ENCODE data around the gene EED.

Gene EED

GRCh38 chr11:86198139-86198538 lies 46.4 kb upstream of the EED start:
- no peak overlapping the region for H3K27ac ChIP-seq
- DNase-seq, result no peak
- H3K9me3 ChIP-seq, result no peaks in the 10 kb centered on the region
- peaks cover 0 to 40% (median 4%) of the 10 kb centered on the region in 4 donors for H3K4me1 ChIP-seq
- H3K4me3 ChIP-seq, result no peak overlapping the region
- no peaks in the 10 kb centered on the region for H3K27me3 ChIP-seq
- H3K36me3 ChIP-seq, result no peaks in the 10 kb centered on the region
- TF ChIP-seq CTCF (IDR thresholded peaks at IDR 0.05), result no peak
- intact Hi-C loops (cut with DNase I; ENCODE audit: low total_unique reads), result no loop called here

- Histone ChIP-seq H3K27me3 (no peaks in the 10 kb centered on the region), H3K4me1 (peaks cover 0 to 30% (median 4%) of the 10 kb centered on the region in 4 donors), H3K27ac (no peak overlapping the region), H3K36me3 (no peaks in the 10 kb centered on the region), H3K4me3 (no peak overlapping the region), H3K9me3 (no peaks in the 10 kb centered on the region)
- TF ChIP-seq CTCF (IDR thresholded peaks at IDR 0.05), result no peak
- intact Hi-C loops (cut with DNase I; ENCODE audit: low total_unique reads), result no loop called here
- DNase-seq, result no peak
These were observed 45.2 kb upstream of the EED start for GRCh38 chr11:86199354-86199753.

GRCh38 chr11:86201371-86201884 lies 43.1 kb upstream of the EED start:
- Histone ChIP-seq H3K27ac (no peak overlapping the region), H3K27me3 (no peaks in the 10 kb centered on the region)
- intact Hi-C loops (cut with DNase I; ENCODE audit: low total_unique reads), result loop anchor here (5.0 kb wide), 1 partner anchor 259 kb away; no protein-coding TSS in a partner anchor

GRCh38 chr11:86202013-86202336 lies 42.6 kb upstream of the EED start:
- DNase-seq, result no peak
- Histone ChIP-seq H3K9me3 (no peaks in the 10 kb centered on the region), H3K36me3 (no peaks in the 10 kb centered on the region), H3K4me3 (peak overlapping the region; percentile 38 to 42), H3K4me1 (peaks cover 0 to 27% (median 4%) of the 10 kb centered on the region in 4 donors), H3K27ac (peak overlapping the region in 1 of 2 donors; percentile 45), H3K27me3 (no peaks in the 10 kb centered on the region)
- no peak for TF ChIP-seq CTCF (IDR thresholded peaks at IDR 0.05)
- intact Hi-C loops (cut with DNase I; ENCODE audit: low total_unique reads), result loop anchor here (5.0 kb wide), 1 partner anchor 260 kb away; no protein-coding TSS in a partner anchor

More at GRCh38 chr11:86201371-86201884, 43.1 kb upstream of the EED start:
- no peak for TF ChIP-seq CTCF (IDR thresholded peaks at IDR 0.05)
- Histone ChIP-seq H3K4me3 (no peak overlapping the region), H3K36me3 (no peaks in the 10 kb centered on the region), H3K4me1 (peaks cover 0 to 30% (median 4%) of the 10 kb centered on the region in 4 donors), H3K9me3 (no peaks in the 10 kb centered on the region)
- no peak for DNase-seq

- Histone ChIP-seq H3K27ac (no peak overlapping the region), H3K27me3 (no peaks in the 10 kb centered on the region), H3K4me1 (peaks cover 0 to 17% (median 3%) of the 10 kb centered on the region in 4 donors), H3K9me3 (no peaks in the 10 kb centered on the region), H3K36me3 (no peaks in the 10 kb centered on the region), H3K4me3 (no peak overlapping the region)
- intact Hi-C loops (cut with DNase I; ENCODE audit: low total_unique reads), result loop anchor here (5.0 kb wide), 1 partner anchor 262 kb away; no protein-coding TSS in a partner anchor
- TF ChIP-seq CTCF (IDR thresholded peaks at IDR 0.05), result no peak
- DNase-seq, result no peak
These were observed 40.2 kb upstream of the EED start for GRCh38 chr11:86204356-86204755.

Data from tibial artery (tissue), 4 donors.